ENCODE measurements around the gene DYRK1A. TPM values are rescaled to one million over a fixed set of nuclear protein-coding genes. Genes with fewer than 3 reads are reported as not detected.

Gene DYRK1A
- total RNA-seq, 1 experiment from 2014 or later: 35.5 TPM

DNA sequence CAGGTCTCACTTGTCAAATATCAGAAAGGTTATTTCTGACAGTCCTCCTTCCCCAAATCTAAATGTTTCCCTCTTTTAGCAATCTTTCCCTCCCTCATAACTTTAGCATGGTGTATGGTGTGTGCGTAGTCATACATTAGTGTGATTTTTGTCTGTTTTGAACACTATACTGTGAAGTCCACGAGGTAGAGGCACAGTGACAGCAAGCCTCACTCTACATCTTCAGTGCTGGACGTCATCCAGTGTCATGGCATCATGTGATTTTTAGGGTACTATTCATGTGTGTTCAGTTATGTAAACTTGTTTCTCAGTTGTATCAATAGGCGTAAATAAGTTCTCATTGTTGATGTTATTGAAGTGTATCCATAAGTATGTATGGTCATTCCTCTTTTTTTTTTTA lies 39.1 kb downstream of the DYRK1A start:
- TF ChIP-seq EZH2 (IDR thresholded peaks at IDR 0.05; ENCODE audit: low read depth): no peak
- TF ChIP-seq, protein P1, sequence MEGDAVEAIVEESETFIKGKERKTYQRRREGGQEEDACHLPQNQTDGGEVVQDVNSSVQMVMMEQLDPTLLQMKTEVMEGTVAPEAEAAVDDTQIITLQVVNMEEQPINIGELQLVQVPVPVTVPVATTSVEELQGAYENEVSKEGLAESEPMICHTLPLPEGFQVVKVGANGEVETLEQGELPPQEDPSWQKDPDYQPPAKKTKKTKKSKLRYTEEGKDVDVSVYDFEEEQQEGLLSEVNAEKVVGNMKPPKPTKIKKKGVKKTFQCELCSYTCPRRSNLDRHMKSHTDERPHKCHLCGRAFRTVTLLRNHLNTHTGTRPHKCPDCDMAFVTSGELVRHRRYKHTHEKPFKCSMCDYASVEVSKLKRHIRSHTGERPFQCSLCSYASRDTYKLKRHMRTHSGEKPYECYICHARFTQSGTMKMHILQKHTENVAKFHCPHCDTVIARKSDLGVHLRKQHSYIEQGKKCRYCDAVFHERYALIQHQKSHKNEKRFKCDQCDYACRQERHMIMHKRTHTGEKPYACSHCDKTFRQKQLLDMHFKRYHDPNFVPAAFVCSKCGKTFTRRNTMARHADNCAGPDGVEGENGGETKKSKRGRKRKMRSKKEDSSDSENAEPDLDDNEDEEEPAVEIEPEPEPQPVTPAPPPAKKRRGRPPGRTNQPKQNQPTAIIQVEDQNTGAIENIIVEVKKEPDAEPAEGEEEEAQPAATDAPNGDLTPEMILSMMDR (conservative IDR thresholded peaks at IDR 0.05): no peak
- H3K4me3 ChIP-seq: no peak overlapping the region
- POLR2A ChIA-PET (ENCODE audit: unreplicated experiment): no interaction called here
- H3K79me2 ChIP-seq (ENCODE audit: low read depth): peaks cover 97% of the 10 kb centered on the region
- H3F3A ChIP-seq (ENCODE audit: insufficient read depth, low read depth): no peaks in the 10 kb centered on the region
- intact Hi-C loops (cut with micrococcal nuclease; ENCODE audit: unreplicated experiment): no loop called here
- H3K27ac ChIP-seq: no peak overlapping the region
- no peak overlapping the region for H3K4me2 ChIP-seq
- H2AFZ ChIP-seq: no peak overlapping the region
- no peaks in the 10 kb centered on the region for H3K27me3 ChIP-seq (ENCODE audit: insufficient read depth, low read depth)
- peaks cover 10% of the 10 kb centered on the region; the same call in 1 of the 2 replicates for H4K20me1 ChIP-seq (ENCODE audit: insufficient read depth)
- 0 out of 2 replicates have a peak, but pooled peaks cover 4% of the 10 kb centered on the region for H3K36me3 ChIP-seq (ENCODE audit: low read depth)
- CTCF ChIA-PET: no interaction called here
- no TSS peak for BruUV-seq (replicated peaks)
- DNase-seq: no peak
- no peaks in the 10 kb centered on the region for H3K4me1 ChIP-seq (replicated peaks; ENCODE audit: insufficient read depth)
- no peaks in the 10 kb centered on the region for H3K9me2 ChIP-seq (ENCODE audit: insufficient read depth)
- H3K9me3 ChIP-seq (ENCODE audit: insufficient read depth, low read depth): peaks cover 6% of the 10 kb centered on the region; the same call in 1 of the 2 replicates

DNA sequence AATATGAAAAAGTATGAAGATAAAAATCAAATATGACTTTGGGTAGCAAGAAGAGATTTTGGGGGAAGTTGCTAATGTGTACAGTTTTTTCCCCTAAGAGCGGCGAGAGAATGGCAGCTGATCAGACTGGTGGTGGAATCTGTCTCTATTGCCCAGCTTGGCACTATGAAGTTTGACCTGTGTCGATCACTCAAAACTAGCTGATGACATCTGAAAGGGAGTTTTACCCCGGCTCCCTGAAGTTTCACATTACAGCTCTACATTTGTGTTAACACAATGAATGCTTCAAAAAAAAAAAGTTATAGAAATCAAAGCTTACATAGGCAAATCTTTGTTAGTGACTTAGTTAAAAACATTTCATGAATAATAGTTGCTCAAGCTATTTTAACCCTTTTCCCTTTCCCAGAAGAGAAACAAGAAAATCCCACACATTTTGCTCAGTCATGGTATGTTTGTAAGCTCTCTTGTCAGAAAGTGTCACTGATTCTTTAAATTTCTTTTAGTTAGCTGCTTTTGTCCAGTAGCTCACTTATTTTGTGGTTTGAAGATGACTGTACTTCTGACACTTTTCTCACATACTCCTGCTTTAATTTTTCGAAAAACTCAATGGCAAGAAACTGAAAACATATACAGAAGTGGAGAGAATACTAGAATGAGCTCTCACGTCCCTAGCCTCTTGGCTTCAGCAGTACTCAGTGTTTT lies 41.3 kb downstream of the DYRK1A start:
- TF ChIP-seq, protein P1 (conservative IDR thresholded peaks at IDR 0.05): no peak
- no peak for TF ChIP-seq EZH2 (IDR thresholded peaks at IDR 0.05; ENCODE audit: low read depth)
- no peak for DNase-seq
- Histone ChIP-seq H3K9me3 (ENCODE audit: insufficient read depth, low read depth) (no peaks in the 10 kb centered on the region), H3K27ac (no peak overlapping the region), H3K4me3 (no peak overlapping the region), H3F3A (ENCODE audit: insufficient read depth, low read depth) (0 out of 2 replicates have a peak, but pooled peaks cover 4% of the 10 kb centered on the region), H4K20me1 (ENCODE audit: insufficient read depth) (peaks cover 16% of the 10 kb centered on the region; the same call in 1 of the 2 replicates), H3K27me3 (ENCODE audit: insufficient read depth, low read depth) (no peaks in the 10 kb centered on the region), H3K36me3 (ENCODE audit: low read depth) (no peaks in the 10 kb centered on the region), H3K79me2 (ENCODE audit: low read depth) (peaks cover 97% of the 10 kb centered on the region), H3K4me1 (replicated peaks; ENCODE audit: insufficient read depth) (no peaks in the 10 kb centered on the region), H2AFZ (no peak overlapping the region), H3K4me2 (no peak overlapping the region), H3K9me2 (ENCODE audit: insufficient read depth) (no peaks in the 10 kb centered on the region)
- no TSS peak for BruUV-seq (replicated peaks)
- intact Hi-C loops (cut with micrococcal nuclease; ENCODE audit: unreplicated experiment): no loop called here
- ChIA-PET POLR2A (ENCODE audit: unreplicated experiment) (interaction anchor here (0.5 to 1.1 kb wide), 4 partner anchors 9 to 30 kb away, joined by 4 to 6 read pairs (median 4); no protein-coding TSS in a partner anchor), CTCF (interaction anchor here (0.5 to 0.6 kb wide), 2 partner anchors 282 to 490 kb away, joined by 4 to 8 read pairs; no protein-coding TSS in a partner anchor)

DNA sequence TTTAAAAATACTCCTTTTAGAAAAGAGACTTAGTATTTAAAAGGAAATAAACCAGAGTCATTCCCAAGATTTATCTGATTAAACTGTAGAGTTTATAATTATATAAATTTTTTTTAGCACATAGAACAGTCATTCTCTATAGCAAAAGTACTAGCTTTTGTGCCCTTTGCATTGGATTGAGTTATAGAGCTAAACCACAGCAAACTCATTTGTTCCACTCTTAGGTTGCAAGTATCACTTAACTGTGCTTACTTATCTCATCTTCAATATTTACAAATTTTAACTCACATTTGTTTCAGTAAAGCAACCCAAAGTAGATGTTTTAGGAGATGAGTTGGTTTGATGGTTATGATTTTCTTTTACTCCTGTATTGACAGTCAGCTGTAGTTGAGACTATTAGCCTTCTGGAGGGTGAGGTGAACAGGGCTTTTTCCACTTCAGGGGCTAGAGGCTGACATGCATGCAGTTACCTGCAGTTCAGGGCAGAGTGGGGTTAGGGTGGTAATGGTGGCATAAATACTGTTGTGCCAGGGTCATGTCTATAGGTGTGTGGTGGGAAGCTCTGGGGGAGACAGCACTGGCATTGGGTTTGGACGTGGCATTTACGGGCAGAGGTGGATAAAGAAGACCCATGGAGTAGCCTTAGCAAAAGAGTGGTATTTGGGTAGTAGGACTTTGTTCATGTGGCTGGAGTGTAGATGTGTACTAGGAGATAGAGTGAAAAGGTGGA lies 42.1 kb downstream of the DYRK1A start:
- Histone ChIP-seq H4K20me1 (ENCODE audit: insufficient read depth) (peaks cover 16% of the 10 kb centered on the region; the same call in 1 of the 2 replicates), H3K79me2 (ENCODE audit: low read depth) (peaks cover 96% of the 10 kb centered on the region), H3F3A (ENCODE audit: insufficient read depth, low read depth) (0 out of 2 replicates have a peak, but pooled peaks cover 4% of the 10 kb centered on the region), H3K27me3 (ENCODE audit: insufficient read depth, low read depth) (no peaks in the 10 kb centered on the region), H2AFZ (no peak overlapping the region), H3K9me2 (ENCODE audit: insufficient read depth) (no peaks in the 10 kb centered on the region), H3K4me2 (no peak overlapping the region), H3K4me3 (no peak overlapping the region), H3K4me1 (replicated peaks; ENCODE audit: insufficient read depth) (no peaks in the 10 kb centered on the region), H3K36me3 (ENCODE audit: low read depth) (no peaks in the 10 kb centered on the region), H3K9me3 (ENCODE audit: insufficient read depth, low read depth) (no peaks in the 10 kb centered on the region), H3K27ac (no peak overlapping the region)
- TF ChIP-seq, protein P1 (conservative IDR thresholded peaks at IDR 0.05): no peak
- TF ChIP-seq EZH2 (IDR thresholded peaks at IDR 0.05; ENCODE audit: low read depth): no peak
- intact Hi-C loops (cut with micrococcal nuclease; ENCODE audit: unreplicated experiment): no loop called here
- DNase-seq: no peak
- CTCF ChIA-PET: interaction anchor here (0.5 kb wide), 1 partner anchor 490 kb away, joined by 8 read pairs; no protein-coding TSS in a partner anchor
- BruUV-seq (replicated peaks): no TSS peak
- POLR2A ChIA-PET (ENCODE audit: unreplicated experiment): interaction anchor here (0.5 to 1.1 kb wide), 3 partner anchors 19 to 29 kb away, joined by 4 to 6 read pairs (median 4); no protein-coding TSS in a partner anchor
